ENCODE measurements around the gene C19orf85.

GRCh38 chr19:55504981-55505380 lies 40.4 kb upstream of the C19orf85 start:
- TF ChIP-seq EP300 (IDR thresholded peaks at IDR 0.05; ENCODE audit: borderline replicate concordance): no peak
- TF ChIP-seq FOXM1 (IDR thresholded peaks at IDR 0.05; ENCODE audit: borderline replicate concordance, low read depth): no peak
- no peak for TF ChIP-seq TAF1 (IDR thresholded peaks at IDR 0.05; ENCODE audit: low read depth)
- TF ChIP-seq CEBPB (IDR thresholded peaks at IDR 0.05): no peak
- no peak for TF ChIP-seq MAX (IDR thresholded peaks at IDR 0.05)
- TF ChIP-seq USF1 (IDR thresholded peaks at IDR 0.05): no peak
- no peak for TF ChIP-seq YY1 (IDR thresholded peaks at IDR 0.05; ENCODE audit: low read depth)
- TF ChIP-seq RAD21 (IDR thresholded peaks at IDR 0.05; ENCODE audit: low read depth): no peak
